GM12878 (cell line): ENCODE measurements around the gene CNOT6L.

ENCODE experiments used
- BHLHE40 ChIP-seq, 2 experiments: fragments of 450-650 bp in 1 of 2; IDR thresholded peaks; 2 replicates each; pipeline ENCODE4 v1.6.1; 2011 to 2017; ENCODE audit warnings: low read depth in 2 of 2, borderline replicate concordance in 1 of 2, improper control_type of control experiment in 1 of 2, low read length in 1 of 2, mild to moderate bottlenecking in 1 of 2
- CTCF ChIP-seq, 3 experiments: IDR thresholded peaks in 2 of 3; conservative IDR thresholded peaks in 1 of 3; 2 replicates each; pipeline ENCODE4 v1.5.1; 2011; ENCODE audit warnings: low read depth in 3 of 3, low read length in 3 of 3, mild to moderate bottlenecking in 3 of 3, control low read depth in 2 of 3, moderate library complexity in 2 of 3, inconsistent platforms in 1 of 3, mixed read lengths in 1 of 3; ENCODE audit not compliant: control insufficient read depth in 2 of 3, insufficient read depth in 1 of 3; ENCODE audit errors: extremely low read depth in 1 of 3
- KDM1A ChIP-seq: fragments of 200-600 bp; sonication (generic); IDR thresholded peaks from 2 replicates; pipeline ENCODE4 v1.6.1; 2016; ENCODE audit warnings: borderline replicate concordance
- MEF2A ChIP-seq: IDR thresholded peaks from 2 replicates; pipeline ENCODE4 v1.6.1; 2011; ENCODE audit warnings: low read depth, mild to moderate bottlenecking, low read length, moderate library complexity; ENCODE audit not compliant: insufficient read depth
- POLR2AphosphoS5 ChIP-seq: IDR thresholded peaks from 2 replicates; pipeline ENCODE4 v1.6.1; 2011; ENCODE audit warnings: mild to moderate bottlenecking, low read length, inconsistent platforms
- SPI1 ChIP-seq: IDR thresholded peaks from 2 replicates; pipeline ENCODE4 v1.6.1; 2011; ENCODE audit warnings: low read depth, mild to moderate bottlenecking, low read length, moderate library complexity, borderline replicate concordance; ENCODE audit not compliant: insufficient read depth
- SRF ChIP-seq, 2 experiments: IDR thresholded peaks; 2 replicates each; pipeline ENCODE4 v1.6.1; 2011; ENCODE audit warnings: low read depth in 2 of 2, low read length in 2 of 2, mild to moderate bottlenecking in 1 of 2, moderate library complexity in 1 of 2
- TAF1 ChIP-seq: IDR thresholded peaks from 2 replicates; pipeline ENCODE4 v1.6.1; 2011; ENCODE audit warnings: mild to moderate bottlenecking, low read depth, low read length, borderline replicate concordance
- TCF7 ChIP-seq: IDR thresholded peaks from 2 replicates; pipeline ENCODE4 v1.6.1; 2014; ENCODE audit warnings: antibody characterized with exemption, borderline replicate concordance
- ZNF24 ChIP-seq: fragments of 450-650 bp; IDR thresholded peaks from 2 replicates; pipeline ENCODE4 v1.6.1; 2017; ENCODE audit warnings: antibody characterized with exemption, mild to moderate bottlenecking
- ZNF274 ChIP-seq: IDR thresholded peaks from one replicate; pipeline ENCODE4 v1.8.0; 2011; ENCODE audit not compliant: insufficient read length, insufficient read depth

GRCh38 chr4:77798385-77798784 lies 20.8 kb downstream of the CNOT6L start:
- TF ChIP-seq BHLHE40 (IDR thresholded peaks at IDR 0.05; ENCODE audit: borderline replicate concordance in 1 of 2, low read depth in 2 of 2, low read length in 1 of 2): no peak
- no peak for TF ChIP-seq CTCF (IDR thresholded peaks at IDR 0.05 in 2 of 3, conservative IDR thresholded peaks at IDR 0.05 in 1 of 3; ENCODE audit: control insufficient read depth in 2 of 3, extremely low read depth in 1 of 3, insufficient read depth in 1 of 3, low read depth in 3 of 3, low read length in 3 of 3)
- TF ChIP-seq MEF2A: no peak
- TF ChIP-seq POLR2AphosphoS5: no peak
- no peak for TF ChIP-seq SRF (IDR thresholded peaks at IDR 0.05; ENCODE audit: low read depth in 2 of 2, low read length in 2 of 2)
- TF ChIP-seq ZNF274: no peak
- no peak for TF ChIP-seq TCF7
- no peak for TF ChIP-seq TAF1
- no peak for TF ChIP-seq ZNF24
- no peak for TF ChIP-seq SPI1
- no peak for TF ChIP-seq KDM1A
